Muscle layer of duodenum (tissue), 2 donors: ENCODE results near the gene CHN2.

Experiments used
- H3K27ac ChIP-seq: one replicate; pipeline ENCODE4 v1.7.0; 2013; ENCODE audit warnings: mild to moderate bottlenecking, low read length
- H3K27me3 ChIP-seq: one replicate; pipeline ENCODE4 v1.7.0; 2013; ENCODE audit warnings: low read depth, mild to moderate bottlenecking, control low read depth, low read length
- H3K36me3 ChIP-seq, 2 donors: one replicate each; pipeline ENCODE4 v1.7.0; 2013; ENCODE audit warnings: low read length in 2 of 2, control low read depth in 1 of 2, mild to moderate bottlenecking in 1 of 2; ENCODE audit not compliant: insufficient read depth in 2 of 2, control insufficient read depth in 1 of 2
- H3K4me1 ChIP-seq, 2 donors: one replicate each; pipeline ENCODE4 v1.7.0; 2013; ENCODE audit warnings: low read length in 2 of 2, mild to moderate bottlenecking in 2 of 2, control low read depth in 1 of 2, moderate library complexity in 1 of 2; ENCODE audit not compliant: insufficient read depth in 2 of 2, control insufficient read depth in 1 of 2
- H3K4me3 ChIP-seq, 2 donors: one replicate each; pipeline ENCODE4 v1.7.0; 2013; ENCODE audit warnings: low read length in 2 of 2, low read depth in 1 of 2, mild to moderate bottlenecking in 1 of 2
- H3K9me3 ChIP-seq, 2 donors: one replicate each; pipeline ENCODE4 v1.7.0; 2013; ENCODE audit warnings: low read length in 2 of 2, control low read depth in 1 of 2, mild to moderate bottlenecking in 1 of 2; ENCODE audit not compliant: control insufficient read depth in 1 of 2
- donor health status: healthy.

CHN2 gene

GRCh38 chr7:29400437-29400836 lies 205.9 kb downstream of the CHN2 start:
- H3K36me3 ChIP-seq = no peaks in the 10 kb centered on the region
- H3K4me1 ChIP-seq = no peaks in the 10 kb centered on the region
- H3K27me3 ChIP-seq = no peaks in the 10 kb centered on the region
- no peaks in the 10 kb centered on the region for H3K9me3 ChIP-seq
- H3K4me3 ChIP-seq = no peak overlapping the region
- H3K27ac ChIP-seq = no peak overlapping the region

GRCh38 chr7:29401769-29402168 lies 207.2 kb downstream of the CHN2 start:
- Histone ChIP-seq H3K27me3 (no peaks in the 10 kb centered on the region), H3K36me3 (no peaks in the 10 kb centered on the region), H3K27ac (no peak overlapping the region), H3K9me3 (no peaks in the 10 kb centered on the region), H3K4me3 (no peak overlapping the region), H3K4me1 (no peaks in the 10 kb centered on the region)

- Histone ChIP-seq H3K27ac (no peak overlapping the region), H3K9me3 (no peaks in the 10 kb centered on the region), H3K36me3 (no peaks in the 10 kb centered on the region), H3K4me1 (no peaks in the 10 kb centered on the region), H3K27me3 (no peaks in the 10 kb centered on the region), H3K4me3 (no peak overlapping the region)
Measured at GRCh38 chr7:29405891-29406290, 211.3 kb downstream of the CHN2 start.

GRCh38 chr7:29406366-29406765 lies 211.8 kb downstream of the CHN2 start:
- Histone ChIP-seq H3K27me3 (no peaks in the 10 kb centered on the region), H3K4me1 (no peaks in the 10 kb centered on the region), H3K4me3 (no peak overlapping the region), H3K27ac (no peak overlapping the region), H3K9me3 (no peaks in the 10 kb centered on the region), H3K36me3 (no peaks in the 10 kb centered on the region)

GRCh38 chr7:29408841-29409243 lies 214.3 kb downstream of the CHN2 start:
- no peaks in the 10 kb centered on the region for H3K9me3 ChIP-seq
- no peaks in the 10 kb centered on the region for H3K27me3 ChIP-seq
- no peak overlapping the region for H3K4me3 ChIP-seq
- H3K4me1 ChIP-seq = no peaks in the 10 kb centered on the region
- no peaks in the 10 kb centered on the region for H3K36me3 ChIP-seq
- H3K27ac ChIP-seq = no peak overlapping the region

- no peaks in the 10 kb centered on the region for H3K9me3 ChIP-seq
- no peaks in the 10 kb centered on the region for H3K36me3 ChIP-seq
- no peaks in the 10 kb centered on the region for H3K27me3 ChIP-seq
- H3K4me3 ChIP-seq = no peak overlapping the region
- no peaks in the 10 kb centered on the region for H3K4me1 ChIP-seq
- H3K27ac ChIP-seq = no peak overlapping the region
Measured at GRCh38 chr7:29410996-29411395, 216.4 kb downstream of the CHN2 start.

- H3K9me3 ChIP-seq = no peaks in the 10 kb centered on the region
- H3K27ac ChIP-seq = no peak overlapping the region
- H3K36me3 ChIP-seq = no peaks in the 10 kb centered on the region
- H3K4me3 ChIP-seq = no peak overlapping the region
- H3K27me3 ChIP-seq = no peaks in the 10 kb centered on the region
- H3K4me1 ChIP-seq = no peaks in the 10 kb centered on the region
Measured at GRCh38 chr7:29412912-29413311, 218.3 kb downstream of the CHN2 start.

- no peak overlapping the region for H3K27ac ChIP-seq
- no peaks in the 10 kb centered on the region for H3K36me3 ChIP-seq
- no peak overlapping the region for H3K4me3 ChIP-seq
- no peaks in the 10 kb centered on the region for H3K9me3 ChIP-seq
- H3K27me3 ChIP-seq = no peaks in the 10 kb centered on the region
- H3K4me1 ChIP-seq = no peaks in the 10 kb centered on the region
Measured at GRCh38 chr7:29413626-29414136, 219.1 kb downstream of the CHN2 start.

- H3K4me3 ChIP-seq = no peak overlapping the region
- no peak overlapping the region for H3K27ac ChIP-seq
- no peaks in the 10 kb centered on the region for H3K4me1 ChIP-seq
- H3K36me3 ChIP-seq = no peaks in the 10 kb centered on the region
- no peaks in the 10 kb centered on the region for H3K27me3 ChIP-seq
- no peaks in the 10 kb centered on the region for H3K9me3 ChIP-seq
Measured at GRCh38 chr7:29414216-29414615, 219.6 kb downstream of the CHN2 start.

- H3K27me3 ChIP-seq = no peaks in the 10 kb centered on the region
- no peaks in the 10 kb centered on the region for H3K9me3 ChIP-seq
- no peak overlapping the region for H3K27ac ChIP-seq
- no peak overlapping the region for H3K4me3 ChIP-seq
- no peaks in the 10 kb centered on the region for H3K4me1 ChIP-seq
- H3K36me3 ChIP-seq = no peaks in the 10 kb centered on the region
Measured at GRCh38 chr7:29415215-29415614, 220.6 kb downstream of the CHN2 start.

- Histone ChIP-seq H3K9me3 (no peaks in the 10 kb centered on the region), H3K36me3 (no peaks in the 10 kb centered on the region), H3K27me3 (no peaks in the 10 kb centered on the region), H3K4me3 (no peak overlapping the region), H3K4me1 (no peaks in the 10 kb centered on the region), H3K27ac (no peak overlapping the region)
Measured at GRCh38 chr7:29416276-29416937, 221.8 kb downstream of the CHN2 start.

GRCh38 chr7:29416938-29417305 lies 222.3 kb downstream of the CHN2 start:
- no peaks in the 10 kb centered on the region for H3K4me1 ChIP-seq
- no peaks in the 10 kb centered on the region for H3K27me3 ChIP-seq
- H3K27ac ChIP-seq = no peak overlapping the region
- H3K36me3 ChIP-seq = no peaks in the 10 kb centered on the region
- no peak overlapping the region for H3K4me3 ChIP-seq
- no peaks in the 10 kb centered on the region for H3K9me3 ChIP-seq
